Liver (tissue), 3 donors: Measurements from ENCODE around the gene FGF11.

Experiments used
- GABPA ChIP-seq, 2 donors: IDR thresholded peaks in 1 of 2; conservative IDR thresholded peaks in 1 of 2; 2 replicates each; pipeline ENCODE4 v1.6.1; 2016; ENCODE audit warnings: antibody characterized with exemption in 2 of 2, mild to moderate bottlenecking in 1 of 2, moderate library complexity in 1 of 2
- HNF4A ChIP-seq, 2 donors: conservative IDR thresholded peaks; 2 replicates each; pipeline ENCODE4 v1.6.1; 2016; ENCODE audit warnings: antibody characterized with exemption in 2 of 2, mild to moderate bottlenecking in 2 of 2
- HNF4G ChIP-seq: IDR thresholded peaks from 2 replicates; pipeline ENCODE4 v1.6.1; 2016; ENCODE audit warnings: antibody characterized with exemption
- JUND ChIP-seq, 2 donors: IDR thresholded peaks; 2 replicates each; pipeline ENCODE4 v1.6.1; 2016; ENCODE audit warnings: antibody characterized with exemption in 2 of 2
- RAD21 ChIP-seq, 2 donors: IDR thresholded peaks; 2 replicates each; pipeline ENCODE4 v1.6.1; 2016; ENCODE audit warnings: antibody characterized with exemption in 2 of 2, mild to moderate bottlenecking in 2 of 2
- TAF1 ChIP-seq: conservative IDR thresholded peaks from 2 replicates; pipeline ENCODE4 v1.6.1; 2016; ENCODE audit warnings: antibody characterized with exemption, mild to moderate bottlenecking
- TF ChIP-seq, protein P1 (sequence below): fragments of 150-350 bp; IDR thresholded peaks from 2 replicates; pipeline ENCODE4 v1.5.1; 2017; ENCODE audit warnings: improper control_type of control experiment, low read depth, low read length; ENCODE audit not compliant: missing input control
- TF ChIP-seq, protein P2 (sequence below): IDR thresholded peaks from 2 replicates; pipeline ENCODE4 v1.6.1; 2016; ENCODE audit warnings: antibody characterized with exemption, mild to moderate bottlenecking
- TF ChIP-seq, protein P3 (sequence below): IDR thresholded peaks from 2 replicates; pipeline ENCODE4 v1.6.1; 2016; ENCODE audit warnings: antibody characterized with exemption
- TF ChIP-seq, protein P4 (sequence below): IDR thresholded peaks from 2 replicates; pipeline ENCODE4 v1.6.1; 2016; ENCODE audit warnings: antibody characterized with exemption
- donor health status: healthy.
- donor health status: healthy.

DNA sequence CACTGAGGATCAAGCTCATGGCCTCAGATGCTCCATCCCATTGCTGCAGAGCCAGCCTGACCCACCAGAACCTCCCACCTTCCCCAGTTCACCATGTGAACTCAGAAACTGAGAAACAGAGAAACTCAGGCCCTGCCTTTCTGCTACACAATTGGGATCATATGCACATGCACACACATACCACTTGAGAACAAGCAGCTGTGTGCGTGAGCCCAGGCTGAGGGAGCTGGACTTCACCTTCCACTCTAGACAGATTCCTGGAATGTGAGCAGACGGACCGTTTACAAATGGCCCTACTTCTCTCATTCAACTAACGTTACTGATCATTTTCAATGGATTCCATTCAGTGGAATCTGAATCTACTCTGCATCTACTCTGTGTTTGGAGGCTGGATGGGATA is 15.6 kb upstream of the FGF11 start:
- TF ChIP-seq, protein P1, sequence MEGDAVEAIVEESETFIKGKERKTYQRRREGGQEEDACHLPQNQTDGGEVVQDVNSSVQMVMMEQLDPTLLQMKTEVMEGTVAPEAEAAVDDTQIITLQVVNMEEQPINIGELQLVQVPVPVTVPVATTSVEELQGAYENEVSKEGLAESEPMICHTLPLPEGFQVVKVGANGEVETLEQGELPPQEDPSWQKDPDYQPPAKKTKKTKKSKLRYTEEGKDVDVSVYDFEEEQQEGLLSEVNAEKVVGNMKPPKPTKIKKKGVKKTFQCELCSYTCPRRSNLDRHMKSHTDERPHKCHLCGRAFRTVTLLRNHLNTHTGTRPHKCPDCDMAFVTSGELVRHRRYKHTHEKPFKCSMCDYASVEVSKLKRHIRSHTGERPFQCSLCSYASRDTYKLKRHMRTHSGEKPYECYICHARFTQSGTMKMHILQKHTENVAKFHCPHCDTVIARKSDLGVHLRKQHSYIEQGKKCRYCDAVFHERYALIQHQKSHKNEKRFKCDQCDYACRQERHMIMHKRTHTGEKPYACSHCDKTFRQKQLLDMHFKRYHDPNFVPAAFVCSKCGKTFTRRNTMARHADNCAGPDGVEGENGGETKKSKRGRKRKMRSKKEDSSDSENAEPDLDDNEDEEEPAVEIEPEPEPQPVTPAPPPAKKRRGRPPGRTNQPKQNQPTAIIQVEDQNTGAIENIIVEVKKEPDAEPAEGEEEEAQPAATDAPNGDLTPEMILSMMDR, result no peak
- TF ChIP-seq HNF4G, result no peak
- no peak for TF ChIP-seq RAD21 (IDR thresholded peaks at IDR 0.05)
- TF ChIP-seq, protein P2, sequence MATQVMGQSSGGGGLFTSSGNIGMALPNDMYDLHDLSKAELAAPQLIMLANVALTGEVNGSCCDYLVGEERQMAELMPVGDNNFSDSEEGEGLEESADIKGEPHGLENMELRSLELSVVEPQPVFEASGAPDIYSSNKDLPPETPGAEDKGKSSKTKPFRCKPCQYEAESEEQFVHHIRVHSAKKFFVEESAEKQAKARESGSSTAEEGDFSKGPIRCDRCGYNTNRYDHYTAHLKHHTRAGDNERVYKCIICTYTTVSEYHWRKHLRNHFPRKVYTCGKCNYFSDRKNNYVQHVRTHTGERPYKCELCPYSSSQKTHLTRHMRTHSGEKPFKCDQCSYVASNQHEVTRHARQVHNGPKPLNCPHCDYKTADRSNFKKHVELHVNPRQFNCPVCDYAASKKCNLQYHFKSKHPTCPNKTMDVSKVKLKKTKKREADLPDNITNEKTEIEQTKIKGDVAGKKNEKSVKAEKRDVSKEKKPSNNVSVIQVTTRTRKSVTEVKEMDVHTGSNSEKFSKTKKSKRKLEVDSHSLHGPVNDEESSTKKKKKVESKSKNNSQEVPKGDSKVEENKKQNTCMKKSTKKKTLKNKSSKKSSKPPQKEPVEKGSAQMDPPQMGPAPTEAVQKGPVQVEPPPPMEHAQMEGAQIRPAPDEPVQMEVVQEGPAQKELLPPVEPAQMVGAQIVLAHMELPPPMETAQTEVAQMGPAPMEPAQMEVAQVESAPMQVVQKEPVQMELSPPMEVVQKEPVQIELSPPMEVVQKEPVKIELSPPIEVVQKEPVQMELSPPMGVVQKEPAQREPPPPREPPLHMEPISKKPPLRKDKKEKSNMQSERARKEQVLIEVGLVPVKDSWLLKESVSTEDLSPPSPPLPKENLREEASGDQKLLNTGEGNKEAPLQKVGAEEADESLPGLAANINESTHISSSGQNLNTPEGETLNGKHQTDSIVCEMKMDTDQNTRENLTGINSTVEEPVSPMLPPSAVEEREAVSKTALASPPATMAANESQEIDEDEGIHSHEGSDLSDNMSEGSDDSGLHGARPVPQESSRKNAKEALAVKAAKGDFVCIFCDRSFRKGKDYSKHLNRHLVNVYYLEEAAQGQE, result no peak
- no peak for TF ChIP-seq JUND (IDR thresholded peaks at IDR 0.05)
- no peak for TF ChIP-seq GABPA (IDR thresholded peaks at IDR 0.05 in 1 of 2, conservative IDR thresholded peaks at IDR 0.05 in 1 of 2)
- TF ChIP-seq, protein P3, sequence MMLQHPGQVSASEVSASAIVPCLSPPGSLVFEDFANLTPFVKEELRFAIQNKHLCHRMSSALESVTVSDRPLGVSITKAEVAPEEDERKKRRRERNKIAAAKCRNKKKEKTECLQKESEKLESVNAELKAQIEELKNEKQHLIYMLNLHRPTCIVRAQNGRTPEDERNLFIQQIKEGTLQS, result no peak
- TF ChIP-seq TAF1, result no peak
- TF ChIP-seq HNF4A (conservative IDR thresholded peaks at IDR 0.05), result no peak
- TF ChIP-seq, protein P4, sequence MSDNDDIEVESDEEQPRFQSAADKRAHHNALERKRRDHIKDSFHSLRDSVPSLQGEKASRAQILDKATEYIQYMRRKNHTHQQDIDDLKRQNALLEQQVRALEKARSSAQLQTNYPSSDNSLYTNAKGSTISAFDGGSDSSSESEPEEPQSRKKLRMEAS, result no peak
